ENCODE measurements around the gene UCP1. TPM values are rescaled to one million over a fixed set of nuclear protein-coding genes. Genes with fewer than 3 reads are reported as not detected.

Gene UCP1, protein sequence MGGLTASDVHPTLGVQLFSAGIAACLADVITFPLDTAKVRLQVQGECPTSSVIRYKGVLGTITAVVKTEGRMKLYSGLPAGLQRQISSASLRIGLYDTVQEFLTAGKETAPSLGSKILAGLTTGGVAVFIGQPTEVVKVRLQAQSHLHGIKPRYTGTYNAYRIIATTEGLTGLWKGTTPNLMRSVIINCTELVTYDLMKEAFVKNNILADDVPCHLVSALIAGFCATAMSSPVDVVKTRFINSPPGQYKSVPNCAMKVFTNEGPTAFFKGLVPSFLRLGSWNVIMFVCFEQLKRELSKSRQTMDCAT
- not detected for polyA plus RNA-seq (2013, experiment 1 of 4)
- polyA plus RNA-seq (2013, experiment 2 of 4) = not detected
- polyA plus RNA-seq (2013, experiment 3 of 4) = not detected
- polyA plus RNA-seq (2013, experiment 4 of 4) = 0.16 TPM

DNA sequence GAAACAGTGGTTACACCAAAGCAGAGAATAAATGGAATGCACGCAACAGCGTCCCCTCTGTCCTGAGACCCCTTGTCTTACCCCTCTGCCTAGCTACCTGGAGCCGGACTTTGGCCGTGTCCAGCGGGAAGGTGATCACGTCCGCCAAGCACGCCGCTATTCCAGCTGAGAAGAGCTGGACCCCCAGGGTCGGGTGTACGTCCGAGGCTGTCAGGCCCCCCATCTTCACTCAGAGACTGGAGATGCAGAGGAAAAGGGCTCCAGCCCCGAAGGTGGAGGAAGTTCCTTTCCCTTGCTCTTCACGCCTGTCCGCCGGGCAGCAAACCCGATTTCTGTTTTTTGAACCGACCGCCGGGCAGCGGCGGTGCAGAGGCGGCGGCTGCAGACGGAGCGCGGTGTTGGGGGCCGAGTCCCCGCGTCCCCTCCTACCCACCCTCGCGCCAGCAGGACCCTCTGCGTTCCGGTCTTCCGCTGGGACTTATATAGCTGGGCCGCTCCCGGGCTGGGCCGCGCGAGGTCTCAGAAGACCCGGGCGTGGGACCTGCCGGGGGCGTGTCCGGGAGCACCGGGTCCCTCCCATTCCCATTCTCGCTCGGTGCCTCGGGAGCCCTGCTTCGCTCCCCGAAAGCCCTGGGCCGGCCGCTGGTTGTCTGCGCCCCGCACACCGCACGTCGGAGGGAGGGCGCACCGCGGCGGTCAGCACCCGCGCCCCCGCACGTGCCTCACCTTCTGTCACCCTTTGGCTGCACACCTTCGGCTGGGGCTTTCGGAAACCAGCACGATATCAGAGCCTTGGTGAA is at the start of gene UCP1:
TSS of gene UCP1 (minus strand) at position 455 of the 800 bp plus-strand sequence. CDS start at position 223, 232 bp downstream.
- WGBS, 2 experiments = 1% methylated on average over 69 of the region's 69 CpGs
- H3K4me1 ChIP-seq (ENCODE audit: control insufficient read depth, insufficient read depth, low read length) = peaks cover 12% of the 10 kb centered on the region
- H3K27ac ChIP-seq (ENCODE audit: insufficient read depth, low read depth, low read length, poor library complexity, severe bottlenecking) = no peak within 1 kb of the TSS
- peaks cover 70% of the 10 kb centered on the region for H3K27me3 ChIP-seq (ENCODE audit: control insufficient read depth, insufficient read depth, low read length, poor library complexity, severe bottlenecking)
- H3K9me3 ChIP-seq (ENCODE audit: control insufficient read depth, low read length) = no peaks in the 10 kb centered on the region
- H3K36me3 ChIP-seq (ENCODE audit: control insufficient read depth, insufficient read depth, low read length) = no peaks in the 10 kb centered on the region
- peak within 1 kb of the TSS; percentile 34 for H3K4me3 ChIP-seq (ENCODE audit: insufficient read depth, low read depth, low read length)

- no peak overlapping the region for H3K27ac ChIP-seq (ENCODE audit: insufficient read depth, low read depth, low read length, poor library complexity, severe bottlenecking)
- 61 to 66% methylated on average over 7 of the region's 7 CpGs for WGBS, 2 experiments
Observed at GRCh38 chr4:140617499-140618248, 48.9 kb upstream of the UCP1 start.

GRCh38 chr4:140615451-140615850 is 46.7 kb upstream of the UCP1 start:
- Histone ChIP-seq H3K4me3 (ENCODE audit: insufficient read depth, low read depth, low read length) (no peak overlapping the region), H3K36me3 (ENCODE audit: control insufficient read depth, insufficient read depth, low read length) (no peaks in the 10 kb centered on the region), H3K4me1 (ENCODE audit: control insufficient read depth, insufficient read depth, low read length) (no peaks in the 10 kb centered on the region), H3K9me3 (ENCODE audit: control insufficient read depth, low read length) (no peaks in the 10 kb centered on the region), H3K27ac (ENCODE audit: insufficient read depth, low read depth, low read length, poor library complexity, severe bottlenecking) (no peak overlapping the region), H3K27me3 (ENCODE audit: control insufficient read depth, insufficient read depth, low read length, poor library complexity, severe bottlenecking) (no peaks in the 10 kb centered on the region)
- 84 to 98% methylated on average over 1 of the region's 1 CpG for WGBS, 2 experiments

More at GRCh38 chr4:140617499-140618248, 48.9 kb upstream of the UCP1 start:
- Histone ChIP-seq H3K4me1 (ENCODE audit: control insufficient read depth, insufficient read depth, low read length) (no peaks in the 10 kb centered on the region), H3K9me3 (ENCODE audit: control insufficient read depth, low read length) (no peaks in the 10 kb centered on the region), H3K36me3 (ENCODE audit: control insufficient read depth, insufficient read depth, low read length) (no peaks in the 10 kb centered on the region), H3K4me3 (ENCODE audit: insufficient read depth, low read depth, low read length) (no peak overlapping the region), H3K27me3 (ENCODE audit: control insufficient read depth, insufficient read depth, low read length, poor library complexity, severe bottlenecking) (no peaks in the 10 kb centered on the region)

DNA sequence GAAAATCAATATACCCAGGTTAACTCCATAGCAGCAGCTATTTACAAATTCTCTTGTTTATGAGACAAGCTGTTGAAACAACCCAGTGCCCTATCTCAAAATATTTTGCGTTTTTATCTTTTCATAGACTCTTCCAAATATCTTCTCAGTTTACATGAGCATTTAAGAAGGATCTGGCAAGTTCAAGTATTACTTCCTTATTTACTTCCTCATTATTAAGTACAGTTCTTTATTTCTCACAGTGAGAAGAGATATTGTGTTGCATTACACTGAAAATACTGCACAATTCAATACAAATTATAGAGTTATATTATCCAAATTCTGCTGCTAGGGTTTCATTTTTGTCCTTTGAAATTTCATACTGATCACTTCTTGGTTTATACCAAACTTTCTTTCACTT is 43.6 kb upstream of the UCP1 start:
- Histone ChIP-seq H3K9me3 (ENCODE audit: control insufficient read depth, low read length) (no peaks in the 10 kb centered on the region), H3K4me1 (ENCODE audit: control insufficient read depth, insufficient read depth, low read length) (no peaks in the 10 kb centered on the region), H3K27me3 (ENCODE audit: control insufficient read depth, insufficient read depth, low read length, poor library complexity, severe bottlenecking) (no peaks in the 10 kb centered on the region), H3K36me3 (ENCODE audit: control insufficient read depth, insufficient read depth, low read length) (no peaks in the 10 kb centered on the region), H3K4me3 (ENCODE audit: insufficient read depth, low read depth, low read length) (no peak overlapping the region), H3K27ac (ENCODE audit: insufficient read depth, low read depth, low read length, poor library complexity, severe bottlenecking) (no peak overlapping the region)
- 93 to 94% methylated on average over 1 of the region's 1 CpG for WGBS, 2 experiments

DNA sequence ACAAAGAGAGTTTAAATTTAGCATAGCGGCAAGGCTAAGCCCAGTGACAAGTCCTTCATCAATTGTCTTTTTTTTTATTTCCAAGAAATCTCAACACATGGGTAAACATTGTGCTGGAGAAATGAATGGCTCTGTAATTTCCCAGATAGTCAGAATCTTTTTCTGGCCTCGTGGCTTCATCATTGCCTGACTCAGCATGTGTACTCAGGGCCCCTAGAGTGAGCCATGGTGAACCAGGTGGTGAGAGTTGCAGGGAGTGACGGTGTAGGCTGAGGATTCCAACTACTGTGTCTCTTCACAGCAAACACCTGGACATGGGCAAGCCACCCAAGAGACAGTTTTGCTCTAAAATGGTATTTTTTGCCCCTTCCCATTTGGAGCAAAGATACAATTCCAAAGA is 43.1 kb upstream of the UCP1 start:
- no peak overlapping the region for H3K4me3 ChIP-seq (ENCODE audit: insufficient read depth, low read depth, low read length)
- no peaks in the 10 kb centered on the region for H3K4me1 ChIP-seq (ENCODE audit: control insufficient read depth, insufficient read depth, low read length)
- H3K36me3 ChIP-seq (ENCODE audit: control insufficient read depth, insufficient read depth, low read length) = no peaks in the 10 kb centered on the region
- no peaks in the 10 kb centered on the region for H3K27me3 ChIP-seq (ENCODE audit: control insufficient read depth, insufficient read depth, low read length, poor library complexity, severe bottlenecking)
- 90% methylated on average over 3 of the region's 3 CpGs for WGBS, 2 experiments
- no peak overlapping the region for H3K27ac ChIP-seq (ENCODE audit: insufficient read depth, low read depth, low read length, poor library complexity, severe bottlenecking)
- H3K9me3 ChIP-seq (ENCODE audit: control insufficient read depth, low read length) = no peaks in the 10 kb centered on the region

GRCh38 chr4:140609548-140610425 is 41.0 kb upstream of the UCP1 start:
- H3K4me3 ChIP-seq (ENCODE audit: insufficient read depth, low read depth, low read length) = no peak overlapping the region

GRCh38 chr4:140607852-140608251 is 39.1 kb upstream of the UCP1 start:
- no peak overlapping the region for H3K27ac ChIP-seq (ENCODE audit: insufficient read depth, low read depth, low read length, poor library complexity, severe bottlenecking)
- no peaks in the 10 kb centered on the region for H3K9me3 ChIP-seq (ENCODE audit: control insufficient read depth, low read length)
- H3K27me3 ChIP-seq (ENCODE audit: control insufficient read depth, insufficient read depth, low read length, poor library complexity, severe bottlenecking) = no peaks in the 10 kb centered on the region
- peaks cover 6% of the 10 kb centered on the region for H3K4me1 ChIP-seq (ENCODE audit: control insufficient read depth, insufficient read depth, low read length)
- no peaks in the 10 kb centered on the region for H3K36me3 ChIP-seq (ENCODE audit: control insufficient read depth, insufficient read depth, low read length)
- no peak overlapping the region for H3K4me3 ChIP-seq (ENCODE audit: insufficient read depth, low read depth, low read length)
- 91 to 92% methylated on average over 4 of the region's 4 CpGs for WGBS, 2 experiments

More at GRCh38 chr4:140609548-140610425, 41.0 kb upstream of the UCP1 start:
- Histone ChIP-seq H3K9me3 (ENCODE audit: control insufficient read depth, low read length) (no peaks in the 10 kb centered on the region), H3K27ac (ENCODE audit: insufficient read depth, low read depth, low read length, poor library complexity, severe bottlenecking) (no peak overlapping the region), H3K36me3 (ENCODE audit: control insufficient read depth, insufficient read depth, low read length) (no peaks in the 10 kb centered on the region), H3K4me1 (ENCODE audit: control insufficient read depth, insufficient read depth, low read length) (no peaks in the 10 kb centered on the region), H3K27me3 (ENCODE audit: control insufficient read depth, insufficient read depth, low read length, poor library complexity, severe bottlenecking) (no peaks in the 10 kb centered on the region)
- WGBS, 2 experiments = 78 to 82% methylated on average over 5 to 6 of the region's 6 CpGs

DNA sequence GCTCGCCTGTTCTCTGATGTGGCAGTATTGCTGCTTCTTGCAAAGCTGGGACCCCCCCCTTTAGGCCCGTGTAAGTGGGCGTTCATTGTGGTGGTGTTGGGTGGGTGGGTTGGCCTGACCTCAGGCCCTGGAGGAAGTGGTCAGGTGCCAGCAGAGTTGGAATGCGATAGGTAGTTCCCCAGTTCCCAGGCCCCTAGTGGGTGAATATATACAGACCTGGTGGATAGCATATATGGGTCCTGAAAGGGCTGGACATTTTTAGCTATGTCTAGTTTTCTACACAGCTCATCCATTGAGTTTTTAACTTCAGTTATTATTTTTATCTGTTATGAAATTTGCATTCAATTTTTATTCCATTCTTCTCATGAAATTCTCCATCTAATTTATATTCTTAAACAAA is 35.8 kb upstream of the UCP1 start:
- Histone ChIP-seq H3K4me1 (ENCODE audit: control insufficient read depth, insufficient read depth, low read length) (peaks cover 12% of the 10 kb centered on the region), H3K36me3 (ENCODE audit: control insufficient read depth, insufficient read depth, low read length) (no peaks in the 10 kb centered on the region), H3K9me3 (ENCODE audit: control insufficient read depth, low read length) (no peaks in the 10 kb centered on the region), H3K27me3 (ENCODE audit: control insufficient read depth, insufficient read depth, low read length, poor library complexity, severe bottlenecking) (no peaks in the 10 kb centered on the region), H3K4me3 (ENCODE audit: insufficient read depth, low read depth, low read length) (no peak overlapping the region), H3K27ac (ENCODE audit: insufficient read depth, low read depth, low read length, poor library complexity, severe bottlenecking) (no peak overlapping the region)
- WGBS, 2 experiments = 96 to 99% methylated on average over 4 of the region's 4 CpGs

GRCh38 chr4:140603286-140603685 is 34.5 kb upstream of the UCP1 start:
- WGBS, 2 experiments = 77 to 78% methylated on average over 2 of the region's 2 CpGs
- H3K27ac ChIP-seq (ENCODE audit: insufficient read depth, low read depth, low read length, poor library complexity, severe bottlenecking) = no peak overlapping the region
- H3K4me1 ChIP-seq (ENCODE audit: control insufficient read depth, insufficient read depth, low read length) = peaks cover 12% of the 10 kb centered on the region
- H3K9me3 ChIP-seq (ENCODE audit: control insufficient read depth, low read length) = no peaks in the 10 kb centered on the region
- H3K4me3 ChIP-seq (ENCODE audit: insufficient read depth, low read depth, low read length) = no peak overlapping the region
- H3K36me3 ChIP-seq (ENCODE audit: control insufficient read depth, insufficient read depth, low read length) = no peaks in the 10 kb centered on the region
- H3K27me3 ChIP-seq (ENCODE audit: control insufficient read depth, insufficient read depth, low read length, poor library complexity, severe bottlenecking) = no peaks in the 10 kb centered on the region

Measured in ectodermal cell (in vitro differentiated cells).